ENCODE measurements around the gene CALML4. TPM values are rescaled to one million over a fixed set of nuclear protein-coding genes. Genes with fewer than 3 reads are reported as not detected.

CALML4 gene
- total RNA-seq, result 1.2 and 2.2 TPM in 2 replicates

DNA sequence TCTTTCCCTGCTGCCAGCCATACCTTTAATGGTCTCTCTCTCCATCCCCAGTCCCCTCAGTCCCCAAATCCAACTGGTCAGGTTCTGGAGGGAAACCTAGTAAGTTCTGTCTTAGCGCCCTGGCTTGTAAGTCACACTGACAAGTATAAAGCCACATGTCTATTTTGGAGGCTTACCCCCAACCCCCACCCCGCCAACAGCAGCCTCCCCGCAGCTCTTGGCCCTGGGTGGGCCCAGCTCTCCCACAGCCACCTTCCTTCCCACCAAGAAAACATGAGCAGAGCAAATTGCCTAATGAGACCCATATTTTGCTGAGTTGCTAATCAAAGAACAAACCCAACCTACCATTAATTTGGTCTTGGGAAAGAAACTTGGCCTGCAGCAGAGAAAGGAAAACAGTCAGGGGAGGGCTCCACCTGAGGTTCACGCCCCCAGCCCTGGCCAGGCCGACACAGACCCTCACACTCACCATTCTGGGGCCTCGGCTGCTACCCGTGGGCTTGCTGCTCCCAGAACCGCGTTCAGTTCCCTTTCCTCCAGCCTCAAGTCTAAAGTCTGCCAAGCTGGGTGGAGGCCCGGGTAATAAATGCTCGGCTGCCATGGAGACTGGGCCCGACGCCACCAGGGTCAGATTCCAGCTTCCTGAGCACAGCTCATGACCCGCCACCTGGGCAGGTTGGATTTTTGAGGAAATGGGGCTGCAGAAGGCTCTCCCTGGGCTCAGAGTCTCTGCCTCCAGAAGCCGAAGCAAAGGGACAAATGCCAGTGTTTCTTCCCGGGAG lies at the start of gene CALML4:
Gene CALML4 (minus strand): TSS at position 557 of the 782 bp plus-strand sequence. CDS start 85 bp downstream, at position 472.
- no peak within 1 kb of the TSS for H3K4me2 ChIP-seq (ENCODE audit: insufficient read depth, low read length)
- H3K36me3 ChIP-seq (ENCODE audit: insufficient read depth, low read length), result no peaks in the 10 kb centered on the region
- no peaks in the 10 kb centered on the region for H3K27me3 ChIP-seq (ENCODE audit: insufficient read depth, low read length)
- no peaks in the 10 kb centered on the region for H3K9me3 ChIP-seq (ENCODE audit: low read depth, low read length)
- H3K79me2 ChIP-seq (ENCODE audit: insufficient read depth, low read length), result peaks cover 7% of the 10 kb centered on the region
- TF ChIP-seq, protein P1, sequence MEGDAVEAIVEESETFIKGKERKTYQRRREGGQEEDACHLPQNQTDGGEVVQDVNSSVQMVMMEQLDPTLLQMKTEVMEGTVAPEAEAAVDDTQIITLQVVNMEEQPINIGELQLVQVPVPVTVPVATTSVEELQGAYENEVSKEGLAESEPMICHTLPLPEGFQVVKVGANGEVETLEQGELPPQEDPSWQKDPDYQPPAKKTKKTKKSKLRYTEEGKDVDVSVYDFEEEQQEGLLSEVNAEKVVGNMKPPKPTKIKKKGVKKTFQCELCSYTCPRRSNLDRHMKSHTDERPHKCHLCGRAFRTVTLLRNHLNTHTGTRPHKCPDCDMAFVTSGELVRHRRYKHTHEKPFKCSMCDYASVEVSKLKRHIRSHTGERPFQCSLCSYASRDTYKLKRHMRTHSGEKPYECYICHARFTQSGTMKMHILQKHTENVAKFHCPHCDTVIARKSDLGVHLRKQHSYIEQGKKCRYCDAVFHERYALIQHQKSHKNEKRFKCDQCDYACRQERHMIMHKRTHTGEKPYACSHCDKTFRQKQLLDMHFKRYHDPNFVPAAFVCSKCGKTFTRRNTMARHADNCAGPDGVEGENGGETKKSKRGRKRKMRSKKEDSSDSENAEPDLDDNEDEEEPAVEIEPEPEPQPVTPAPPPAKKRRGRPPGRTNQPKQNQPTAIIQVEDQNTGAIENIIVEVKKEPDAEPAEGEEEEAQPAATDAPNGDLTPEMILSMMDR (IDR thresholded peaks at IDR 0.05; ENCODE audit: extremely low read depth, low read depth, low read length), result no peak
- peak; percentile 92 for DNase-seq (ENCODE audit: insufficient read length, low spot score, missing footprints)
- no peak within 1 kb of the TSS for H3K27ac ChIP-seq (ENCODE audit: low read depth, low read length)
- peaks cover 9% of the 10 kb centered on the region for H4K20me1 ChIP-seq (ENCODE audit: insufficient read depth, low read length)
- no peak within 1 kb of the TSS for H2AFZ ChIP-seq (ENCODE audit: low read length)
- H3K4me1 ChIP-seq (ENCODE audit: insufficient read depth, low read length), result peaks cover 5% of the 10 kb centered on the region
- no peak within 1 kb of the TSS for H3K4me3 ChIP-seq (ENCODE audit: insufficient read depth, low read length)

DNA sequence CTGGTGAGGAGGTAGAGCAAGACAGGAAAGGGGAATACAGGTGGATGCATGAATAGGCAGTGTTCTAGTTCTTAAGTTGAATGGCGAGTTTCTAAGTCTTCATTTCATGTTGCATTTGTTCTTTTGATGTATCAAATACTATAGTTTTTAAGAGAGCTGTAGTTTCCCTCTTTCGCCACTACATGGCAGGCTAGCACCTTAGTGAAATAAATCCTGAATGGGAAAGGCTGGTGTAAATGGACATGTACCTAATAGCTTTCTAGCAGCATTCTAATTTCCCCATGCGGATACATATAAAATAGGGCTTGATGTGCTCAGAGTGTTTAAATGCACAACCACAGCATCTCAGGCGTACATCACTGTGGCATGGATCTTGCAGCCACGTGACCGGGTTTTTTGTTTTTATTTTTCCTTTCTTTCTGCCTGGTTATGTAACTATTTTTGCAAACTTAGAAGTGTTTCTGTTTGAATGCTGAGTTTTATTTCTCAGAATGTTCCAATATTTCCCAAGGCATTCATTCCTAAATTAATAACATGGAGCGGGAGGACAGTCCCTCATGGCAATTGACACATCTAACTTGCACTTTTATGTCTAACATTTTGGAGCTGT lies 47.9 kb upstream of the CALML4 start:
- Histone ChIP-seq H3K4me1 (ENCODE audit: insufficient read depth, low read length) (peaks cover 15% of the 10 kb centered on the region), H4K20me1 (ENCODE audit: insufficient read depth, low read length) (no peaks in the 10 kb centered on the region), H2AFZ (ENCODE audit: low read length) (no peak overlapping the region), H3K4me2 (ENCODE audit: insufficient read depth, low read length) (peak overlapping the region; percentile 29), H3K9me3 (ENCODE audit: low read depth, low read length) (no peaks in the 10 kb centered on the region), H3K27me3 (ENCODE audit: insufficient read depth, low read length) (peaks cover 2% of the 10 kb centered on the region), H3K27ac (ENCODE audit: low read depth, low read length) (no peak overlapping the region), H3K79me2 (ENCODE audit: insufficient read depth, low read length) (no peaks in the 10 kb centered on the region), H3K4me3 (ENCODE audit: insufficient read depth, low read length) (no peak overlapping the region), H3K36me3 (ENCODE audit: insufficient read depth, low read length) (no peaks in the 10 kb centered on the region)
- peak; percentile 92 for DNase-seq (ENCODE audit: insufficient read length, low spot score, missing footprints)
- TF ChIP-seq, protein P1 (IDR thresholded peaks at IDR 0.05; ENCODE audit: extremely low read depth, low read depth, low read length), result peak; percentile 91

DNA sequence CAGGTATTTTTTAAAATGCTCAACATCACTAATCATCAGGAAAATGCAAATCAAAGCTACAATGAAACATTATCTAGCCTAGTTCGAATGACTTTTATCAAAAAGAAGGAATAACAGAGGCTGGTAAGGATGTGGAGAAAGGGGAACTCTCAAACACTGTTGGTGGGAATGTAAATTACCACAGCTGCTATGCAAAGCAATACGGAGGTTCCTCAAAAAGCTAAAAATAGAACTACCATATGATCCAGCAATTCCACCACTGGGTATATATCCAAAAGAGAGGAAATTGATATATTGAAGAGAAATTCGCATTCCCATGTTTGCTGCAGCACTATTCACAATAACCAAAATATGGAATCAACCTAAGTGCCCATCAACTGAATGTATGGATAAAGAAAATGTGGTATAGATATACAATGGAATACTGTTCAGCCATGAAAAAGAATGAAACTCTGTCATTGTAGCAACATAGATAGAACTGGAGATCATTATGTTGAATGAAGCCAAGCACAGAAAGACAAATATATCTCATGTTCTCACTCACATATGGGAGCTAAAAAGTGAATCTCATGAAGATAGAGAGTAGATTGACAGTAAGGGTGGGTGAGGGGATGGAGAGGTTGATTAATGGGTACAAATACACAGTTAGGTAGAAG lies 44.1 kb upstream of the CALML4 start:
- Histone ChIP-seq H3K4me1 (ENCODE audit: insufficient read depth, low read length) (peaks cover 2% of the 10 kb centered on the region), H3K4me2 (ENCODE audit: insufficient read depth, low read length) (no peak overlapping the region), H2AFZ (ENCODE audit: low read length) (no peak overlapping the region), H3K9me3 (ENCODE audit: low read depth, low read length) (no peaks in the 10 kb centered on the region), H3K4me3 (ENCODE audit: insufficient read depth, low read length) (no peak overlapping the region), H3K27ac (ENCODE audit: low read depth, low read length) (no peak overlapping the region), H3K79me2 (ENCODE audit: insufficient read depth, low read length) (no peaks in the 10 kb centered on the region), H4K20me1 (ENCODE audit: insufficient read depth, low read length) (no peaks in the 10 kb centered on the region), H3K36me3 (ENCODE audit: insufficient read depth, low read length) (no peaks in the 10 kb centered on the region), H3K27me3 (ENCODE audit: insufficient read depth, low read length) (peaks cover 2% of the 10 kb centered on the region)
- no peak for DNase-seq (ENCODE audit: insufficient read length, low spot score, missing footprints)
- TF ChIP-seq, protein P1 (IDR thresholded peaks at IDR 0.05; ENCODE audit: extremely low read depth, low read depth, low read length), result no peak

DNA sequence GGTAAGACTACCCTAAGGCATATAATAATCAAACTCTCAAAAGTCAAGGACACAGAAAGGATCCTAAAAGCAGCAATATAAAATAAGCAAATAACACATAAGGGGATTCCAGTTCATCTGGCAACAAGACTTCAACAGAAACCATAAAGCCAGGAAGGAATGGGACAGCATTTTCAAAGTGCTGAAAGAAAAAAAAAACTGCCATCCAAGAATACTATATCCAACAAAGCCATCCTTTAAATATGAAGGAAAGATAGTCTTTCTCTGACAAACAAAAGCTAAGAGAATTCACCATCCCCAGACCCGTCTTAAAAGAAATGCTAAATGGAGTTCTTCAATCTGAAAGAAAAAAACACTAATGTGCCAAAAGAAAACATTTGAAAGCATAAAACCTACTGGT lies 39.1 kb upstream of the CALML4 start:
- peaks cover 5% of the 10 kb centered on the region for H3K4me1 ChIP-seq (ENCODE audit: insufficient read depth, low read length)
- H3K27ac ChIP-seq (ENCODE audit: low read depth, low read length), result no peak overlapping the region
- no peaks in the 10 kb centered on the region for H4K20me1 ChIP-seq (ENCODE audit: insufficient read depth, low read length)
- H3K36me3 ChIP-seq (ENCODE audit: insufficient read depth, low read length), result no peaks in the 10 kb centered on the region
- H3K4me2 ChIP-seq (ENCODE audit: insufficient read depth, low read length), result no peak overlapping the region
- DNase-seq (ENCODE audit: insufficient read length, low spot score, missing footprints), result no peak
- H3K9me3 ChIP-seq (ENCODE audit: low read depth, low read length), result no peaks in the 10 kb centered on the region
- no peaks in the 10 kb centered on the region for H3K79me2 ChIP-seq (ENCODE audit: insufficient read depth, low read length)
- no peak overlapping the region for H2AFZ ChIP-seq (ENCODE audit: low read length)
- H3K27me3 ChIP-seq (ENCODE audit: insufficient read depth, low read length), result no peaks in the 10 kb centered on the region
- TF ChIP-seq, protein P1 (IDR thresholded peaks at IDR 0.05; ENCODE audit: extremely low read depth, low read depth, low read length), result no peak
- H3K4me3 ChIP-seq (ENCODE audit: insufficient read depth, low read length), result no peak overlapping the region
